Measurements from ENCODE around the gene TAF11L3. TPM values are rescaled to one million over a fixed set of nuclear protein-coding genes. Genes with fewer than 3 reads are reported as not detected.
A peak's percentile ranks its signal among the peaks of the same experiment; 100 is the strongest.
"Not testable (repeated sequence)": the region's sequence is repeated elsewhere in the genome, so short reads cannot be mapped to it uniquely, and the experiment has no call there.

TAF11L3 gene
- total RNA-seq (not detected), polyA plus RNA-seq (not detected), total RNA-seq (0 reads per million in 6 experiments)

- H3K36me3 Mint-ChIP-seq, POLR2A ChIA-PET, DNase-seq, H3K27ac Mint-ChIP-seq, ATAC-seq, H3K4me1 Mint-ChIP-seq, H3K9me3 Mint-ChIP-seq, H3K4me3 Mint-ChIP-seq, H3K27me3 Mint-ChIP-seq: not testable (repeated sequence)
These were observed at the start of gene TAF11L3 for GRCh38 chr5:17518067-17518466. Gene TAF11L3 (plus strand): TSS chr5:17518367.

DNA sequence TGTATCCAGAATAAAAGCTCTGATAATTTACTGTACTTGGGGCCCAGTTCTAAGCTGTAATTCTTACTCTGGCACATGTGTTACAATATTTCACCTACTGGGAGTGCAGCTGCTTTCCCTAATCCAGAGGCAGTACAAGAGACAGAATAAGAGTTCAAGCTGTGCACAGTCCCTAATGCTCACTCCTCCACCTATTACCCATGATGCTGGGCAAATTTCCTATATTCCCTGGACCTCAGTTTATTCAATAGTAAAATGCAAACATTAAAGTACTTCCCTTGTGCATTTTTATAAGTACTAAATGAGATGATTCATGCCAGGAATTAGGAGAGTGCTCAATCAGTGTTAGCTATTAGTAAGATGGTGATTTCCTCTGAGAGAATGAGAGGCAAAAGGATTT lies 48.1 kb upstream of the TAF11L3 start:
- Mint-ChIP-seq H3K27ac (no peak overlapping the region), H3K9me3 (peaks cover 0 to 11% (median 0%) of the 10 kb centered on the region in 9 donors), H3K36me3 (no peaks in the 10 kb centered on the region), H3K27me3 (peaks cover 0 to 9% (median 0%) of the 10 kb centered on the region in 5 donors), H3K4me1 (peaks cover 0 to 4% (median 0%) of the 10 kb centered on the region in 4 donors), H3K4me3 (no peak overlapping the region)
- POLR2A ChIA-PET = no interaction called here
- DNase-seq (no peak), ATAC-seq (no peak)

- not testable (repeated sequence) for H3K4me3 Mint-ChIP-seq
These were observed 43.1 kb upstream of the TAF11L3 start for GRCh38 chr5:17475064-17475463.

GRCh38 chr5:17477043-17477442 lies 41.1 kb upstream of the TAF11L3 start:
- Mint-ChIP-seq H3K36me3 (no peaks in the 10 kb centered on the region), H3K27me3 (peaks cover 0 to 4% (median 0%) of the 10 kb centered on the region in 5 donors), H3K4me3 (no peak overlapping the region), H3K4me1 (peaks cover 0 to 6% (median 0%) of the 10 kb centered on the region in 4 donors), H3K9me3 (peaks cover 0 to 7% (median 0%) of the 10 kb centered on the region in 9 donors), H3K27ac (no peak overlapping the region)
- DNase-seq = no peak
- no peak for ATAC-seq
- POLR2A ChIA-PET = no interaction called here

More at GRCh38 chr5:17475064-17475463, 43.1 kb upstream of the TAF11L3 start:
- POLR2A ChIA-PET, H3K27ac Mint-ChIP-seq, H3K27me3 Mint-ChIP-seq, ATAC-seq, DNase-seq, H3K36me3 Mint-ChIP-seq, H3K4me1 Mint-ChIP-seq, H3K9me3 Mint-ChIP-seq: not testable (repeated sequence)

DNA sequence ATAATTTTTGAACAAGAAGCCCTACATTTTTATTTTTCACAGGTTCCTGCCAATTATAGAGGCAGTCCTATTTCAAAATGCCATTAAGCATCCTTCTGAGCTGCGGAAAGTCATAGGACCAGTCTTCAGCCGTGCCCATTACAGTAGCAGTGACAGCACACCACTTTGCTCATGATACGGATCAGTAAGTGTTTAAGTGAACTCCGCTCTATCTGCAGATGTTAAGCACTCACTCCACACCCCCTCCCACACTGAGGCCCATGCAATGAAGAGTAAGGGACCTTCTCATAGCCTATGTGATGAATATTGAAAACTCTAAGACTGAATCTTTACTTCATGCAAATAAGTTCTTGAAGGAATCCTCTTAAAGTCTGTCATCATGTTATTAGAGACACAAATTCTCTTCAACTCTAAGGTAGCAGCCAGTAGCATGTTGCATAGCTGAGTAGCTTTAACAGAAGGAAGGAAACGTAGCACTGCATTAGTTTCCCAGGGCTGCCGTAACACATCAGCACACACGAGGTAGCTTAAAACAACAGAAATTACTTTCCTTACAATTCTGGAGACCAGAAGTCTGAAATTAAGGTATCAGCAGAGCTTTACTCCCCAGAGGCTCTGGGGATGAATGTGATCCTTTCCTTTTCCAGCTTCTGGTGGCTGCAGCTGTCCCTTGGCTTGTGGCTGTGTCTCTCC lies 40.4 kb upstream of the TAF11L3 start:
- ATAC-seq (no peak), DNase-seq (no peak)
- Mint-ChIP-seq H3K36me3 (no peaks in the 10 kb centered on the region), H3K27ac (no peak overlapping the region), H3K4me3 (no peak overlapping the region), H3K9me3 (peaks cover 0 to 7% (median 0%) of the 10 kb centered on the region in 9 donors), H3K4me1 (peaks cover 0 to 6% (median 0%) of the 10 kb centered on the region in 4 donors), H3K27me3 (peaks cover 0 to 4% (median 0%) of the 10 kb centered on the region in 5 donors)
- POLR2A ChIA-PET = no interaction called here

DNA sequence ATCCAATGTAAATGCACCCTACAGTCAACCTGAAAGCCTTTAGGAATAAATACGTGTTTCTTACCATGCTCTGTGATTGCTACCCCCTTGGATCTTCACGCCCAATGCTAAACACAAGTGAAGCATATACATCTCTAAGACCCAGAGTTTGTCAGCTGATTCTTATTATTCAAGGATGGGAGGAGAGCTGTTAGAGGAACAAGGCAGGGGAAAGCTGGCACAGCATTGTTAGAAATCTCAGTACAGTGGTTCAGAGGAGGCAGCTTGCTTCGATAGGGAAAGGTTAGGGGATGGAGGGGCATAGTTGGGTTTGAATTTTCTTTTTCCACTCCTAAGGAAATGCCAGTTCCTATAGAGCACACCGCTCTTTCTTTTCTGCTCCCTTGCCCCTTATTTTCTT lies 36.8 kb upstream of the TAF11L3 start:
- no peak overlapping the region for H3K27ac Mint-ChIP-seq
- POLR2A ChIA-PET = no interaction called here

DNA sequence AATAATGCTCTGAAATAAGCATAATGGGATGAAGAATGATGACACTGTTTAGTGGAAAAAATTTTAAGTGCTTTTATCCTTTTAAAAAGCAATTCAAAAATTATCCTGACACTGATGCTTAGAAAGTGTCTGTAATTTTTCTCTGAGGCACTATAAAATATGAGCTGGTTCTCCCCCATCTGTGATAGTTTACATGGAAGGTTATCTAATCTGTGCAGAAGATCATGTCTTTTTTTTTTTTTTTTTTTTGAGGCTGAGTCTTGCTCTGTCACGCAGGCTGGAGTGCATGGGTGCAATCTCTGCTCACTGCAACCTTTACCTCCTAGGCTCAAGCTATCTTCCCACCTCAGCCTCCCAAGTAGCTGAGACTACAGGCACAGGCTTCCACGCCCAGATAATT lies 35.4 kb upstream of the TAF11L3 start:
- H3K9me3 Mint-ChIP-seq = peaks cover 0 to 8% (median 0%) of the 10 kb centered on the region in 9 donors
- ATAC-seq = no peak
- no peak for DNase-seq
- H3K4me3 Mint-ChIP-seq = no peak overlapping the region
- no peaks in the 10 kb centered on the region for H3K36me3 Mint-ChIP-seq
- H3K27me3 Mint-ChIP-seq = peaks cover 0 to 4% (median 0%) of the 10 kb centered on the region in 5 donors
- POLR2A ChIA-PET = no interaction called here
- H3K4me1 Mint-ChIP-seq = no peaks in the 10 kb centered on the region
- no peak overlapping the region for H3K27ac Mint-ChIP-seq

More for the DNA sequence above, 36.8 kb upstream of the TAF11L3 start:
- H3K4me1 Mint-ChIP-seq = no peaks in the 10 kb centered on the region
- no peak overlapping the region for H3K4me3 Mint-ChIP-seq
- H3K36me3 Mint-ChIP-seq = no peaks in the 10 kb centered on the region
- ATAC-seq (no peak), DNase-seq (no peak)
- H3K9me3 Mint-ChIP-seq = peaks cover 0 to 9% (median 0%) of the 10 kb centered on the region in 9 donors
- peaks cover 0 to 4% (median 0%) of the 10 kb centered on the region in 5 donors for H3K27me3 Mint-ChIP-seq

- H3K4me1 Mint-ChIP-seq, H3K4me3 Mint-ChIP-seq, DNase-seq, H3K27me3 Mint-ChIP-seq, POLR2A ChIA-PET, H3K9me3 Mint-ChIP-seq, H3K36me3 Mint-ChIP-seq, ATAC-seq, H3K27ac Mint-ChIP-seq: not testable (repeated sequence)
These were observed 31.5 kb upstream of the TAF11L3 start for GRCh38 chr5:17486464-17487173.

DNA sequence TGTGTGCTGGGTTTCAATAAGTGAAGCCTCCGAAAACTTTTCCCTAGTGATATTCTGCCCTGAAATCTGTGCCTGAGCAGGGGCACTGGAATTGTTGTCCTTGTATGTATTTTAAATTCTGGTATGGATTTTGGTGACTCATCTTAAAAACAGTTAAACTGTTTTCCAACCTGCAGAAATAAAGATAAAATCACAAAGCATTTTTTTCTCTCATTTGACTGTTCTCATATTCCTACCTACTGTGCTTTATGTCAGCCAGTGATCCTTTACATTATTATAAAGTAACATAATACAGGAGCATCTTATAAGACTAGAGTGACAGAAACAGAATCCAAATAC lies 31.0 kb upstream of the TAF11L3 start:
- ATAC-seq = no peak
- no peaks in the 10 kb centered on the region for H3K4me1 Mint-ChIP-seq
- no peaks in the 10 kb centered on the region for H3K27me3 Mint-ChIP-seq
- no peak for DNase-seq
- POLR2A ChIA-PET = no interaction called here
- H3K9me3 Mint-ChIP-seq = peaks cover 0 to 10% (median 2%) of the 10 kb centered on the region in 9 donors
- no peak overlapping the region for H3K4me3 Mint-ChIP-seq
- H3K27ac Mint-ChIP-seq = no peak overlapping the region
- no peaks in the 10 kb centered on the region for H3K36me3 Mint-ChIP-seq

GRCh38 chr5:17491257-17491656 lies 26.9 kb upstream of the TAF11L3 start:
- H3K4me1 Mint-ChIP-seq, DNase-seq, H3K27ac Mint-ChIP-seq, H3K4me3 Mint-ChIP-seq, ATAC-seq, POLR2A ChIA-PET, H3K36me3 Mint-ChIP-seq, H3K27me3 Mint-ChIP-seq: not testable (repeated sequence)
- H3K9me3 Mint-ChIP-seq = peaks cover 0 to 14% (median 9%) of the 10 kb centered on the region in 9 donors

- DNase-seq (no peak), ATAC-seq (no peak)
- no peak overlapping the region for H3K27ac Mint-ChIP-seq
- H3K4me3 Mint-ChIP-seq = no peak overlapping the region
- no peaks in the 10 kb centered on the region for H3K27me3 Mint-ChIP-seq
- H3K4me1 Mint-ChIP-seq = no peaks in the 10 kb centered on the region
- POLR2A ChIA-PET = no interaction called here
- peaks cover 0 to 14% (median 8%) of the 10 kb centered on the region in 9 donors for H3K9me3 Mint-ChIP-seq
- no peaks in the 10 kb centered on the region for H3K36me3 Mint-ChIP-seq
These were observed 25.4 kb upstream of the TAF11L3 start for GRCh38 chr5:17492770-17493169.

- H3K27ac Mint-ChIP-seq = no peak overlapping the region
- H3K4me3 Mint-ChIP-seq = no peak overlapping the region
- peaks cover 0 to 12% (median 7%) of the 10 kb centered on the region in 9 donors for H3K9me3 Mint-ChIP-seq
- ATAC-seq = no peak
- DNase-seq = no peak
- H3K27me3 Mint-ChIP-seq = no peaks in the 10 kb centered on the region
- no peaks in the 10 kb centered on the region for H3K36me3 Mint-ChIP-seq
- no peaks in the 10 kb centered on the region for H3K4me1 Mint-ChIP-seq
- POLR2A ChIA-PET = no interaction called here
These were observed 20.7 kb upstream of the TAF11L3 start for GRCh38 chr5:17497446-17497845.

DNA sequence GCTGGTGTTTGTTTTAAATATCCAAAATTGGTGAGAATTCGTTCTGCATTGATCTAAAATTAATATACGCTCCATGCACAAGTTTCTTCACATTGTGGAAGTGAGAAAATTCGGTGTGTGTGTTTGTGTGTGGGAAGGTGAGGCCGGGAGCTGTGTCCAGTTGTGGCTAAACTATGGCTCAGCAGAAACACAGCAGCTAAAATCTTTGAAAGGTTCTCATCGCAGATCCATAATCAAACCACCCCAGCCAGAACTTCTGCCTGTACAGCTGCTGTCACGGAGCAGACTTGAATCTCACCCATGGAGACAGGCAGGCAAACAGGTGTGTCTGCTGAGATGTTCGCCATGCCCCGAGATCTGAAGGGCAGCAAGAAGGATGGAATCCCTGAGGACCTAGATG lies 20.2 kb upstream of the TAF11L3 start, which contains the start of gene TAF11L2:
TSS of gene TAF11L2 (plus strand) at position 301 of the 400 bp plus-strand sequence.
- H3K36me3 Mint-ChIP-seq, ATAC-seq, H3K27me3 Mint-ChIP-seq, H3K4me1 Mint-ChIP-seq, H3K27ac Mint-ChIP-seq, POLR2A ChIA-PET, DNase-seq: not testable (repeated sequence)
- Mint-ChIP-seq H3K4me3 (peak within 1 kb of the TSS in 1 of 10 donors; percentile 34), H3K9me3 (peaks cover 0 to 12% (median 3%) of the 10 kb centered on the region in 9 donors)

Measured in naive thymus-derived CD8-positive, alpha-beta T cell (primary cell).